IMR-90 (cell line): ENCODE measurements around the gene HMX3. TPM values are rescaled to one million over a fixed set of nuclear protein-coding genes. Genes with fewer than 3 reads are reported as not detected.

ENCODE experiments used
- ATAC-seq: fragments of 200-7000 bp; cut with Tn5 transposase; 2 replicates; pipeline ENCODE4 v1.9.1; 2020; ENCODE audit warnings: low read depth, mild to moderate bottlenecking, moderate library complexity
- BruUV-seq: library from RNA; stranded (reverse); fragments of 400-500 nt; replicated peaks from 2 replicates; lab custom pipeline; 2021; lab: Mats Ljungman, UMichigan
- CTCF ChIA-PET: fragments of 300-600 bp; formaldehyde crosslinking; extraction: SDS; loops from one replicate; lab custom pipeline; 2021; ENCODE audit warnings: antibody characterized with exemption; lab: Yijun Ruan, JAX
- POLR2A ChIA-PET: fragments of 300-600 bp; sonication (Branson Sonifier 250); formaldehyde crosslinking; loops from one replicate; lab custom pipeline; 2022; ENCODE audit warnings: antibody characterized with exemption; ENCODE audit not compliant: unreplicated experiment; lab: Charles Lee
- DNase-seq: peaks from one replicate; pipeline ENCODE4 v3.0.0; 2013
- H2AFZ ChIP-seq: replicated peaks from 2 replicates; pipeline ENCODE3; 2013; ENCODE audit warnings: low read length, mild to moderate bottlenecking; ENCODE audit not compliant: poor library complexity
- H2AK5ac ChIP-seq: 2 replicates; pipeline ENCODE4 v1.6.1; 2013; ENCODE audit warnings: low read depth, low read length, inconsistent platforms
- H2AK9ac ChIP-seq: replicated peaks from 2 replicates; pipeline ENCODE3; 2013; ENCODE audit warnings: mild to moderate bottlenecking, low read depth, low read length, moderate library complexity; ENCODE audit not compliant: poor library complexity
- H2BK120ac ChIP-seq: 2 replicates; pipeline ENCODE4 v1.6.1; 2013; ENCODE audit warnings: low read depth, low read length, inconsistent platforms
- H2BK15ac ChIP-seq: 3 replicates; pipeline ENCODE4 v1.6.1; 2013; ENCODE audit warnings: low read depth, low read length, inconsistent platforms
- H2BK20ac ChIP-seq: 2 replicates; pipeline ENCODE4 v1.6.1; 2013; ENCODE audit warnings: low read depth, mild to moderate bottlenecking, inconsistent platforms, low read length, moderate library complexity
- H2BK5ac ChIP-seq: 2 replicates; pipeline ENCODE4 v1.6.1; 2013; ENCODE audit warnings: mild to moderate bottlenecking, low read depth, low read length, inconsistent platforms; ENCODE audit not compliant: poor library complexity, severe bottlenecking
- H3K14ac ChIP-seq: replicated peaks from 2 replicates; pipeline ENCODE4 v1.6.1; 2013; ENCODE audit warnings: low read depth, low read length, inconsistent platforms
- H3K18ac ChIP-seq: 2 replicates; pipeline ENCODE4 v1.6.1; 2013; ENCODE audit warnings: low read depth, low read length, control low read depth
- H3K23ac ChIP-seq: 2 replicates; pipeline ENCODE4 v1.6.1; 2013; ENCODE audit warnings: low read depth, low read length, inconsistent platforms
- H3K27ac ChIP-seq: 2 replicates; pipeline ENCODE4 v1.5.1; 2013; ENCODE audit warnings: mild to moderate bottlenecking, control low read depth, low read length; ENCODE audit not compliant: insufficient read depth
- H3K27me3 ChIP-seq: 2 replicates; pipeline ENCODE4 v1.6.1; 2013; ENCODE audit warnings: low read length; ENCODE audit not compliant: control insufficient read depth, insufficient read depth
- H3K36me3 ChIP-seq: 2 replicates; pipeline ENCODE4 v1.6.1; 2013; ENCODE audit warnings: low read length, mixed read lengths; ENCODE audit not compliant: control insufficient read depth, insufficient read depth
- H3K4ac ChIP-seq: 2 replicates; pipeline ENCODE4 v1.6.1; 2013; ENCODE audit warnings: low read depth, low read length, inconsistent platforms
- H3K4me1 ChIP-seq: 2 replicates; pipeline ENCODE4 v1.6.1; 2013; ENCODE audit warnings: low read length, mixed read lengths; ENCODE audit not compliant: control insufficient read depth, insufficient read depth
- H3K4me2 ChIP-seq: 2 replicates; pipeline ENCODE4 v1.6.1; 2013; ENCODE audit warnings: low read depth, mild to moderate bottlenecking, control low read depth, low read length, moderate library complexity
- H3K4me3 ChIP-seq: 2 replicates; pipeline ENCODE4 v1.5.1; 2013; ENCODE audit warnings: low read depth, mild to moderate bottlenecking, control low read depth, low read length, moderate library complexity; ENCODE audit not compliant: insufficient read depth
- H3K56ac ChIP-seq: 2 replicates; pipeline ENCODE4 v1.6.1; 2013; ENCODE audit warnings: low read length, inconsistent platforms; ENCODE audit not compliant: insufficient read depth; ENCODE audit errors: extremely low read depth
- H3K79me1 ChIP-seq, 2 experiments: 2 replicates each; pipeline ENCODE4 v1.6.1; 2013; ENCODE audit warnings: low read length in 2 of 2, inconsistent platforms in 1 of 2, low read depth in 1 of 2
- H3K9ac ChIP-seq: 2 replicates; pipeline ENCODE4 v1.6.1; 2013; ENCODE audit warnings: low read depth, low read length, control low read depth
- H3K9me1 ChIP-seq: 2 replicates; pipeline ENCODE4 v1.6.1; 2013; ENCODE audit warnings: low read length, inconsistent platforms; ENCODE audit not compliant: insufficient read depth
- H3K9me3 ChIP-seq: 2 replicates; pipeline ENCODE4 v1.6.1; 2013; ENCODE audit warnings: low read length; ENCODE audit not compliant: control insufficient read depth, insufficient read depth
- H4K20me1 ChIP-seq: 2 replicates; pipeline ENCODE4 v1.6.1; 2013; ENCODE audit warnings: low read length, inconsistent platforms; ENCODE audit not compliant: insufficient read depth
- H4K5ac ChIP-seq: 2 replicates; pipeline ENCODE4 v1.6.1; 2013; ENCODE audit warnings: mild to moderate bottlenecking, low read depth, low read length, control low read depth
- H4K8ac ChIP-seq, 2 experiments: 2 replicates each; pipeline ENCODE4 v1.6.1; 2013; ENCODE audit warnings: low read depth in 2 of 2, low read length in 2 of 2, control low read depth in 1 of 2, inconsistent platforms in 1 of 2
- H4K91ac ChIP-seq: 2 replicates; pipeline ENCODE4 v1.6.1; 2013; ENCODE audit warnings: low read depth, low read length, inconsistent platforms; ENCODE audit not compliant: insufficient read depth
- NFE2L2 ChIP-seq: fragments of 150-350 bp; IDR thresholded peaks from 2 replicates; pipeline ENCODE4 v1.6.1; 2016; ENCODE audit warnings: low read depth, mild to moderate bottlenecking, low read length
- WGBS, 2 experiments: methylation state at CpG; one replicate each; pipeline versions ENCODE4 v1.1.5 to v1.1.7; 2013; ENCODE audit warnings: missing lambda C conversion rate in 2 of 2; ENCODE audit not compliant: insufficient read length in 1 of 2; ENCODE audit errors: extremely low coverage in 2 of 2; 5-methylcytosine and 5-hydroxymethylcytosine counted together
- dilution Hi-C: fragments of 300-500 bp; cut with HindIII; formaldehyde crosslinking; loops from one replicate; pipeline ENCODE4 v1.14.3; 2018; ENCODE audit warnings: low sequenced_read_pairs; ENCODE audit not compliant: unreplicated experiment
- in situ Hi-C: fragments of 300-500 bp; cut with MboI; formaldehyde crosslinking; loops from 3 replicates; pipeline ENCODE4 v1.14.3; 2019; ENCODE audit warnings: low sequenced_read_pairs, inconsistent platforms, mixed read lengths
- intact Hi-C: fragments of 100-400 bp; cut with micrococcal nuclease; formaldehyde crosslinking; loops from 2 replicates; pipeline ENCODE4 v1.10.0; 2022
- polyA plus RNA-seq, 3 experiments: library from polyadenylated mRNA; depleted of rRNA; stranded (reverse); fragments of >200 nt; gene quantifications; 2 replicates each; pipeline ENCODE4 v1.2.3, GENCODE V29; 2012; ENCODE audit warnings: low replicate concordance in 1 of 3
- total RNA-seq: library from RNA; depleted of rRNA; stranded (reverse); fragments of >200 nt; gene quantifications from 2 replicates; pipeline ENCODE4 v1.2.3, GENCODE V29; 2012
- TF ChIP-seq, protein P1 (sequence below): conservative IDR thresholded peaks from 2 replicates; pipeline ENCODE4 v1.5.1; 2012; ENCODE audit warnings: mild to moderate bottlenecking, low read depth, low read length, improper control_type of control experiment

The HMX3 gene
- total and polyA plus RNA-seq, 2 of the 4 experiments (the other 2 are of a cell fraction) = not detected

- no peak overlapping the region for H2BK5ac ChIP-seq
- TF ChIP-seq, protein P1, sequence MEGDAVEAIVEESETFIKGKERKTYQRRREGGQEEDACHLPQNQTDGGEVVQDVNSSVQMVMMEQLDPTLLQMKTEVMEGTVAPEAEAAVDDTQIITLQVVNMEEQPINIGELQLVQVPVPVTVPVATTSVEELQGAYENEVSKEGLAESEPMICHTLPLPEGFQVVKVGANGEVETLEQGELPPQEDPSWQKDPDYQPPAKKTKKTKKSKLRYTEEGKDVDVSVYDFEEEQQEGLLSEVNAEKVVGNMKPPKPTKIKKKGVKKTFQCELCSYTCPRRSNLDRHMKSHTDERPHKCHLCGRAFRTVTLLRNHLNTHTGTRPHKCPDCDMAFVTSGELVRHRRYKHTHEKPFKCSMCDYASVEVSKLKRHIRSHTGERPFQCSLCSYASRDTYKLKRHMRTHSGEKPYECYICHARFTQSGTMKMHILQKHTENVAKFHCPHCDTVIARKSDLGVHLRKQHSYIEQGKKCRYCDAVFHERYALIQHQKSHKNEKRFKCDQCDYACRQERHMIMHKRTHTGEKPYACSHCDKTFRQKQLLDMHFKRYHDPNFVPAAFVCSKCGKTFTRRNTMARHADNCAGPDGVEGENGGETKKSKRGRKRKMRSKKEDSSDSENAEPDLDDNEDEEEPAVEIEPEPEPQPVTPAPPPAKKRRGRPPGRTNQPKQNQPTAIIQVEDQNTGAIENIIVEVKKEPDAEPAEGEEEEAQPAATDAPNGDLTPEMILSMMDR = no peak
- TF ChIP-seq NFE2L2 = no peak
- no peak overlapping the region for H3K27ac ChIP-seq
- H3K27me3 ChIP-seq = no peaks in the 10 kb centered on the region
- no peak overlapping the region for H3K14ac ChIP-seq
- DNase-seq (no peak), ATAC-seq (no peak)
- H4K91ac ChIP-seq = no peak overlapping the region
- H2AFZ ChIP-seq = no peak overlapping the region
- H3K4ac ChIP-seq = no peak overlapping the region
- H2AK9ac ChIP-seq = no peak overlapping the region
- no peak overlapping the region for H3K4me2 ChIP-seq
- ChIA-PET CTCF (no interaction called here), POLR2A (no interaction called here)
- H3K9ac ChIP-seq = no peak overlapping the region
- H4K20me1 ChIP-seq = no peaks in the 10 kb centered on the region
- no peaks in the 10 kb centered on the region for H3K9me3 ChIP-seq
- H3K79me1 ChIP-seq = no peaks in the 10 kb centered on the region; a peak in 1 of 4 replicates
- in situ Hi-C loops = no loop called here
- no peak overlapping the region for H2BK20ac ChIP-seq
- dilution Hi-C loops = no loop called here
- no peak overlapping the region for H2AK5ac ChIP-seq
- H3K18ac ChIP-seq = no peak overlapping the region
- no peak overlapping the region for H2BK15ac ChIP-seq
- H3K56ac ChIP-seq = no peak overlapping the region
- intact Hi-C loops = no loop called here
- no peak overlapping the region for H4K8ac ChIP-seq
- no peak overlapping the region for H3K4me3 ChIP-seq
- H3K36me3 ChIP-seq = 0 out of 2 replicates have a peak, but pooled peaks cover 2% of the 10 kb centered on the region
- H3K4me1 ChIP-seq = no peaks in the 10 kb centered on the region
- H3K9me1 ChIP-seq = no peaks in the 10 kb centered on the region
- H2BK120ac ChIP-seq = no peak overlapping the region
- H3K23ac ChIP-seq = no peak overlapping the region
- BruUV-seq = no TSS peak
- no CpG with 5 or more reads among the region's 2 CpGs for WGBS, 2 experiments
- no peak overlapping the region for H4K5ac ChIP-seq
These were observed 48.0 kb downstream of the HMX3 start for GRCh38 chr10:123183724-123184123.
